Effector memory CD8-positive, alpha-beta T cell (primary cell): ENCODE results near the gene HNRNPAB.
A peak's percentile ranks its signal among the peaks of the same experiment; 100 is the strongest.

Source experiments
- ATAC-seq: fragments of 150-1000 bp; cut with Tn5 transposase; replicated peaks from 2 replicates; pipeline ENCODE4 v1.10.0; 2021; ENCODE audit warnings: mild to moderate bottlenecking, moderate library complexity
- DNase-seq, 3 experiments: peaks; one replicate each; pipeline ENCODE4 v3.0.0; 2021
- H3K27ac Mint-ChIP-seq, 2 donors: one replicate each; pipeline ENCODE4 v1.8.0; 2022; ENCODE audit warnings: mild to moderate bottlenecking in 2 of 2, mixed read lengths in 2 of 2, moderate library complexity in 2 of 2
- H3K27me3 Mint-ChIP-seq, 2 donors: one replicate each; pipeline ENCODE4 v1.8.0; 2022; ENCODE audit warnings: mixed read lengths in 2 of 2
- H3K36me3 Mint-ChIP-seq: one replicate; pipeline ENCODE4 v1.8.0; 2022; ENCODE audit warnings: mild to moderate bottlenecking, moderate library complexity, mixed read lengths; ENCODE audit not compliant: insufficient read depth
- H3K4me1 Mint-ChIP-seq, 2 donors: one replicate each; pipeline ENCODE4 v1.8.0; 2022; ENCODE audit warnings: low read depth in 2 of 2, mixed read lengths in 2 of 2
- H3K4me3 Mint-ChIP-seq, 2 donors: one replicate each; pipeline ENCODE4 v1.8.0; 2022; ENCODE audit warnings: mild to moderate bottlenecking in 2 of 2, mixed read lengths in 2 of 2, moderate library complexity in 2 of 2
- H3K9me3 Mint-ChIP-seq, 2 donors: one replicate each; pipeline ENCODE4 v1.8.0; 2022; ENCODE audit warnings: mixed read lengths in 2 of 2

The HNRNPAB gene

GRCh38 chr5:178210686-178211085 is 6.4 kb downstream of the HNRNPAB start:
- Mint-ChIP-seq H3K4me1 (peaks cover 36 to 55% of the 10 kb centered on the region in 2 donors), H3K4me3 (no peak overlapping the region), H3K36me3 (peaks cover 93% of the 10 kb centered on the region), H3K9me3 (no peaks in the 10 kb centered on the region), H3K27ac (peak overlapping the region; percentile 19 to 23), H3K27me3 (no peaks in the 10 kb centered on the region)
- DNase-seq: no peak
- ATAC-seq: no peak

- H3K9me3 Mint-ChIP-seq: no peaks in the 10 kb centered on the region
Observed at GRCh38 chr5:178211095-178212048, 7.0 kb downstream of the HNRNPAB start.

GRCh38 chr5:178212241-178213002 is 8.1 kb downstream of the HNRNPAB start:
- Mint-ChIP-seq H3K27ac (peak overlapping the region; percentile 23 to 69), H3K4me3 (no peak overlapping the region), H3K9me3 (no peaks in the 10 kb centered on the region), H3K36me3 (peaks cover 93% of the 10 kb centered on the region), H3K27me3 (no peaks in the 10 kb centered on the region), H3K4me1 (peaks cover 31 to 48% of the 10 kb centered on the region in 2 donors)
- no peak for ATAC-seq
- no peak for DNase-seq

More at GRCh38 chr5:178211095-178212048, 7.0 kb downstream of the HNRNPAB start:
- Mint-ChIP-seq H3K4me1 (peaks cover 34 to 55% of the 10 kb centered on the region in 2 donors), H3K4me3 (no peak overlapping the region), H3K27ac (peak overlapping the region; percentile 23 to 69), H3K27me3 (no peaks in the 10 kb centered on the region), H3K36me3 (peaks cover 94% of the 10 kb centered on the region)
- ATAC-seq: no peak
- no peak for DNase-seq

- ATAC-seq (no peak), DNase-seq (no peak)
- peak overlapping the region; percentile 69 to 85 for H3K27ac Mint-ChIP-seq
- no peaks in the 10 kb centered on the region for H3K27me3 Mint-ChIP-seq
- no peaks in the 10 kb centered on the region for H3K9me3 Mint-ChIP-seq
- peaks cover 25 to 42% of the 10 kb centered on the region in 2 donors for H3K4me1 Mint-ChIP-seq
- H3K36me3 Mint-ChIP-seq: peaks cover 93% of the 10 kb centered on the region
- no peak overlapping the region for H3K4me3 Mint-ChIP-seq
Observed at GRCh38 chr5:178213003-178213461, 8.7 kb downstream of the HNRNPAB start.

GRCh38 chr5:178213748-178214151 is 9.4 kb downstream of the HNRNPAB start:
- no peak for ATAC-seq
- H3K9me3 Mint-ChIP-seq: no peaks in the 10 kb centered on the region
- H3K36me3 Mint-ChIP-seq: peaks cover 93% of the 10 kb centered on the region
- H3K4me1 Mint-ChIP-seq: peaks cover 24 to 37% of the 10 kb centered on the region in 2 donors
- no peak for DNase-seq
- H3K4me3 Mint-ChIP-seq: no peak overlapping the region
- peak overlapping the region; percentile 35 to 85 for H3K27ac Mint-ChIP-seq
- H3K27me3 Mint-ChIP-seq: no peaks in the 10 kb centered on the region

GRCh38 chr5:178214160-178214803 is 9.9 kb downstream of the HNRNPAB start:
- Mint-ChIP-seq H3K27ac (peak overlapping the region in 1 of 2 donors; percentile 85), H3K4me3 (no peak overlapping the region), H3K9me3 (no peaks in the 10 kb centered on the region), H3K4me1 (peaks cover 24 to 32% of the 10 kb centered on the region in 2 donors), H3K27me3 (no peaks in the 10 kb centered on the region), H3K36me3 (peaks cover 93% of the 10 kb centered on the region)
- DNase-seq: no peak
- ATAC-seq: no peak

- ATAC-seq (no peak), DNase-seq (no peak)
- Mint-ChIP-seq H3K27me3 (no peaks in the 10 kb centered on the region), H3K36me3 (peaks cover 90% of the 10 kb centered on the region), H3K27ac (peak overlapping the region in 1 of 2 donors; percentile 85), H3K9me3 (no peaks in the 10 kb centered on the region), H3K4me3 (no peak overlapping the region), H3K4me1 (peaks cover 20 to 21% of the 10 kb centered on the region in 2 donors)
Observed at GRCh38 chr5:178215280-178216002, 11.1 kb downstream of the HNRNPAB start.

DNA sequence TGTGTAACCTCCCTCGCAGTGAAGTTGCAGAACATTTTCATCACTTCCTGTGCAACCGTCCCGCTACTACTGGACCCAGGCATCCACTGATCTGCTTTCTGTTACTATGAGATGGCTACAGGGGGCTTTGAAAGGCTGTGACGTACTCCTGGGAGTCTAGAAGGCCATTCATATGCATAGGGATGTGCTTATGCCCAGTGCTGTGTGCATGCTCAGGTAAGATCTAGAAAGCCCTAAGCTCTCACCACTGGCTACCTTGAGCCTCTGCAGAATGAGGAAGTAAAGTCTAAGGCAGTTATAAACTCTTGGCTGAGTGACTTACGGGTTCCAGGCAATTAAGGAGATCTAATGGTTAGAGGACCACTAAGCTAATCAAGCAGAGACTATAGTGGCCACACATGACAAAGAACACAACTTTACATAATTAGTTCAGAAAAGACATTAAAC is 11.8 kb downstream of the HNRNPAB start:
- Mint-ChIP-seq H3K27ac (peak overlapping the region; percentile 62 to 85), H3K4me1 (peaks cover 19 to 20% of the 10 kb centered on the region in 2 donors), H3K4me3 (no peak overlapping the region), H3K36me3 (peaks cover 83% of the 10 kb centered on the region), H3K27me3 (no peaks in the 10 kb centered on the region), H3K9me3 (no peaks in the 10 kb centered on the region)
- ATAC-seq: no peak
- no peak for DNase-seq

DNA sequence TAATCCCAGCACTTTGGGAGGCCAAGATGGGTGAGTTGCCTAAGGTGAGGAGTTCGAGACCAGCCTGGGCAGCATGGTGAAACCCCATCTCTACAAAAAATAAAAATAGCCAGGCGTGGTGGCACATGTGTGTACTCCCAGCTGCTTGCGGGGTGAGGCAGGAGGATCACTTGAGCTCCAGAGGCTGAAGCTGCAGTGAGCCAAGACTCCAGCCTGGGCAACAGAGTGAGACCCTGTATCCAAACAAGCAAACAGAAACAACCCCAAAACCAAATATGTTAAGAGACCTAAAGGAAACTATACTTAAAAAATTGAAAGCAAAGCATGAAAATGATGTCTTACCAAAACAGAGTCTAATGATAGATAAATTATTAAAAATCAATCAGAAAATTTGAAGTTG is 12.4 kb downstream of the HNRNPAB start:
- Mint-ChIP-seq H3K4me1 (peaks cover 23% of the 10 kb centered on the region in 2 donors), H3K27me3 (no peaks in the 10 kb centered on the region), H3K4me3 (no peak overlapping the region), H3K36me3 (peaks cover 82% of the 10 kb centered on the region), H3K27ac (peak overlapping the region in 1 of 2 donors; percentile 62), H3K9me3 (no peaks in the 10 kb centered on the region)
- DNase-seq: no peak
- no peak for ATAC-seq

DNA sequence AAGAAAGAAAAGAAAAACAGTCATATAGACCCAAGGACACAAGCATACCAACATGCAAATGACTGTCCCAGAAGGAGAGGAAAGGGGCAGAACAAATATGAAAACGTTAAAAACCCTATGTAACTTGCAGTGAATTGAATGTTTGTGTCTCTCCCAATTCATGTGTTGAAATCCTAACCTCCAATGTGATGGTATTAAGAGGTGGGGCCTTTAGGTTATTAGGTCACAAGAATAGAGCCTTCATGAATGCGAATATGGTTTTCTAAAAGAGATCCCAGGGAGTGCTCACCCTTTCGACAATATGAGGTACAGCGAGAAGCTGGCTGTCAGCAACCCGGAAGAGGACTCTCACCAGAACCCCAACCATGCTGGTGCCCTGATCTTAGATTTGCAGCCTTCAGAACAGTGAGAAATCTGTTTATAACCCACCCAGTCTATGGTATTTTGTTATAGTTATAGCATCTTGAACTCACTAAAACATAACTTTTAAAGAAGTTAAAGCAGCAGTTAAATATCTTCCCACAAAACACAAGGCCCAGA is 14.0 kb downstream of the HNRNPAB start:
- H3K4me3 Mint-ChIP-seq: no peak overlapping the region
- H3K27ac Mint-ChIP-seq: no peak overlapping the region
- DNase-seq (no peak), ATAC-seq (no peak)
- H3K27me3 Mint-ChIP-seq: no peaks in the 10 kb centered on the region
- peaks cover 77% of the 10 kb centered on the region for H3K36me3 Mint-ChIP-seq
- H3K4me1 Mint-ChIP-seq: peaks cover 27% of the 10 kb centered on the region in 2 donors
- H3K9me3 Mint-ChIP-seq: no peaks in the 10 kb centered on the region

GRCh38 chr5:178218827-178219226 is 14.5 kb downstream of the HNRNPAB start:
- Mint-ChIP-seq H3K27me3 (no peaks in the 10 kb centered on the region), H3K9me3 (no peaks in the 10 kb centered on the region), H3K27ac (no peak overlapping the region), H3K4me3 (no peak overlapping the region), H3K4me1 (peaks cover 27 to 28% of the 10 kb centered on the region in 2 donors), H3K36me3 (peaks cover 79% of the 10 kb centered on the region)
- no peak for DNase-seq
- ATAC-seq: no peak

DNA sequence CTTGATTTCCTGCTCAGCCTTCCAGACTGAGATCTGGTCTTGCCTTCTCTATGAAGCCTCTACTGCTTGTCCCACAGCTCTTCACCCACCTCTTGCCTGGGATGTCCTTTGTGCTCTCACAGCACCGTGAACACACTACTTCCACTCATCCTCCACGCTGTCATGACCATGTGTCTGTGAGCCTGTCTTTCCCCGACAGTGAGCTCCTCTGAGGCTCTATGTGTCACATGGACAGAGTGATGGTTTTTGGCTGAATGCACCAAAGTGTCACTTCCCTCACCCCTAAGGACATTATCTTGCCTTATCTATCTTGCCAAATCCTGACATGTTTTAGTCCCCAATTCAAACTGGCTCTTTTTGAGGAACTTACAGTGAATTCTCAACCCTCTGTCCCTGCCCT is 16.9 kb downstream of the HNRNPAB start:
- no peaks in the 10 kb centered on the region for H3K9me3 Mint-ChIP-seq
- H3K27ac Mint-ChIP-seq: peak overlapping the region; percentile 29 to 56
- H3K4me3 Mint-ChIP-seq: no peak overlapping the region
- peaks cover 62% of the 10 kb centered on the region for H3K36me3 Mint-ChIP-seq
- peaks cover 18 to 22% of the 10 kb centered on the region in 2 donors for H3K4me1 Mint-ChIP-seq
- DNase-seq: no peak
- ATAC-seq: no peak
- no peaks in the 10 kb centered on the region for H3K27me3 Mint-ChIP-seq
